CD4-positive, alpha-beta T cell treated with Interferon alpha-2 for 1 hour (primary cell): ENCODE measurements around the gene HDHD5.
"Not testable (repeated sequence)": the region's sequence is repeated elsewhere in the genome, so short reads cannot be mapped to it uniquely, and the experiment has no call there.

Experiments
- DNase-seq, 2 donors: peaks; one replicate each; pipeline ENCODE4 v3.0.0-alpha.2; 2020 to 2022

HDHD5 gene

GRCh38 chr22:17152971-17153370, 6.1 kb downstream of the HDHD5 start:
- no peak for DNase-seq

- DNase-seq, result no peak
Observed at GRCh38 chr22:17152340-17152739, 6.7 kb downstream of the HDHD5 start.

GRCh38 chr22:17149076-17149815, 9.8 kb downstream of the HDHD5 start:
- no peak for DNase-seq

- not testable (repeated sequence) for DNase-seq
Observed at GRCh38 chr22:17147458-17147857, 11.6 kb downstream of the HDHD5 start.

GRCh38 chr22:17145021-17145680, 13.9 kb downstream of the HDHD5 start:
- DNase-seq, result no peak

GRCh38 chr22:17143826-17144225, 15.3 kb downstream of the HDHD5 start:
- no peak for DNase-seq

GRCh38 chr22:17143101-17143500, 16.0 kb downstream of the HDHD5 start:
- DNase-seq, result no peak

- DNase-seq, result no peak
Observed at GRCh38 chr22:17140826-17141766, 18.0 kb downstream of the HDHD5 start.

GRCh38 chr22:17140022-17140421, 19.1 kb downstream of the HDHD5 start:
- no peak for DNase-seq

- DNase-seq, result no peak
Observed at GRCh38 chr22:17138513-17138912, 20.6 kb downstream of the HDHD5 start.

GRCh38 chr22:17137861-17138425, 21.1 kb downstream of the HDHD5 start:
- DNase-seq, result no peak

GRCh38 chr22:17137170-17137569, 21.9 kb downstream of the HDHD5 start:
- DNase-seq, result no peak

GRCh38 chr22:17135153-17135760, 23.8 kb downstream of the HDHD5 start:
- no peak for DNase-seq

- no peak for DNase-seq
Observed at GRCh38 chr22:17133137-17133536, 25.9 kb downstream of the HDHD5 start.

- no peak for DNase-seq
Observed at GRCh38 chr22:17132112-17132511, 27.0 kb downstream of the HDHD5 start.

GRCh38 chr22:17131686-17132085, 27.4 kb downstream of the HDHD5 start:
- DNase-seq, result no peak

- DNase-seq, result no peak
Observed at GRCh38 chr22:17130199-17130598, 28.9 kb downstream of the HDHD5 start.

GRCh38 chr22:17121233-17122195, 37.6 kb downstream of the HDHD5 start, which contains the start of gene TMEM121B:
Gene TMEM121B, minus strand, starts transcription at chr22:17121360. Its CDS starts 233 bp downstream, at chr22:17121127.
- DNase-seq, result peak; percentile 16 to 43

GRCh38 chr22:17120711-17121232, 38.3 kb downstream of the HDHD5 start:
- DNase-seq, result no peak

GRCh38 chr22:17120281-17120680, 38.8 kb downstream of the HDHD5 start:
- DNase-seq, result peak; percentile 47 to 68
